HUES64 (cell line): ENCODE data around the gene FAM117A.
A peak's percentile ranks its signal among the peaks of the same experiment; 100 is the strongest.

Experiments
- H3K27ac ChIP-seq: 2 replicates; pipeline ENCODE4 v1.7.0; 2013; ENCODE audit warnings: low read depth, low read length, inconsistent platforms
- H3K27me3 ChIP-seq: 2 replicates; pipeline ENCODE4 v1.6.1; 2013; ENCODE audit warnings: mild to moderate bottlenecking, low read length; ENCODE audit not compliant: insufficient read depth
- H3K36me3 ChIP-seq: 2 replicates; pipeline ENCODE4 v1.6.1; 2013; ENCODE audit warnings: mild to moderate bottlenecking, low read length; ENCODE audit not compliant: insufficient read depth
- H3K4me1 ChIP-seq: 2 replicates; pipeline ENCODE4 v1.6.1; 2013; ENCODE audit warnings: mild to moderate bottlenecking, low read length, moderate library complexity; ENCODE audit not compliant: insufficient read depth
- H3K4me3 ChIP-seq: 2 replicates; pipeline ENCODE4 v1.5.1; 2013; ENCODE audit warnings: mild to moderate bottlenecking, low read length, moderate library complexity
- H3K9ac ChIP-seq: 2 replicates; pipeline ENCODE4 v1.6.1; 2013; ENCODE audit warnings: mild to moderate bottlenecking, low read depth, low read length
- H3K9me3 ChIP-seq: 2 replicates; pipeline ENCODE4 v1.6.1; 2013; ENCODE audit warnings: low read depth, low read length; ENCODE audit not compliant: insufficient read depth
- WGBS: fragments of 150-250, 120-280 bp; methylation state at CpG from one replicate; pipeline ENCODE4 v1.1.7; 2013; ENCODE audit warnings: missing lambda C conversion rate; 5-methylcytosine and 5-hydroxymethylcytosine counted together

The FAM117A gene

DNA sequence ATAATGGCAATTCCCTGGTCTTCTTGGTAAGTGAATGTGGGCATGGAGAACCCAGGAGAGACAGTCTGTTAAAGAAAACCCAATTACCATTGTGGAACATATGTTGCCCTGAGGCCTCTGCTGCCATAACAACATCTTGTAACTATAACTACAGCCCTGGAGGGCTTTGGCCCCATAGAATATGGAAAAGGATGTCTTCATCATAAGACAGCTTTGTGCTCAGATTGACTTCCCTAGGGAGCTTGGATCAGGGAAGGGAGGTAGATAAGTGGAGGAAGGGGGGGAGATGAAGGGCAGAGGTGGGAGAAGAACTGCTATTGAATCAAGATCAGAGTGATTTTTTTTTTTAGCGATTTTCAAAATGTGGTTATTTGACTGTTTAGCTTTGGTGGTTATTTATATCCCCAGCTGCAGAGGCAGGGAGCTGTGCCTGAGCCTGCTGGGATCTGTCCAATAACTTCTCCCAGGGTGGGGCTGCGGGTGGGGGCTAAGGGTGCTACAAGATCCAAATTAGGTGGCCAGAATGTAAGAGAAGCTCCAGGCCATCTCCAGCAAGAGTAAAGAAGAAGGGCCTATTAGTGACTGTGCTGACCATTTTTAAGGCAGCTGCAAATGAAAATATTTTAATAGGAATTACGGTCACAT, 19.3 kb upstream of the FAM117A start:
- no peak overlapping the region for H3K9ac ChIP-seq
- no peaks in the 10 kb centered on the region for H3K36me3 ChIP-seq
- H3K9me3 ChIP-seq, result no peaks in the 10 kb centered on the region
- no peak overlapping the region for H3K4me3 ChIP-seq
- H3K4me1 ChIP-seq, result peaks cover 8% of the 10 kb centered on the region
- peaks cover 13% of the 10 kb centered on the region for H3K27me3 ChIP-seq
- 88% methylated on average over 3 of the region's 3 CpGs for WGBS
- H3K27ac ChIP-seq, result no peak overlapping the region

DNA sequence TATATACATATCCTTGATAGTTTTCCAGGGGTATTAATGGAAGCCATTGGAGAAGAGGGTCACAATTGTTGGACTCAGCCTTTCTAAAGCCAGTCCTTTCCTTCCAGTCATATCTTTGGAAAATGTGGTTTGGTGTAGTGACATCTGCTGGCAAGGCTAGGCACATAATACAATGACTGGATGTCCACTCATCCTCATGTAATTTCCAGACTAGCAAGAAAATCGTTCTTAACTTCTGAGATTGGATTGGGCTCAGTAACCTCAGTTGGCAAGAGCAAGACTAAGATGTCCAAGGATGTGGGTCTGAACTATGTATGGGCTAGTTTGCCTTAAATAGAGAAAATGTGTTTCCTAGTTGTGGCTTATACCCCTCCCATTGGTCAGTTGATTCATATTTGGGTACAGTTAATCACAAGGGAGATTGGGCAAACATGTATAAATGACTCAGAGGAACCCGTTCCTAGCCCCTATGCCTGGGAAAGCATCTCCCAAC, 15.9 kb upstream of the FAM117A start:
- no peaks in the 10 kb centered on the region for H3K36me3 ChIP-seq
- H3K27ac ChIP-seq, result no peak overlapping the region
- no peak overlapping the region for H3K9ac ChIP-seq
- no peaks in the 10 kb centered on the region for H3K9me3 ChIP-seq
- H3K27me3 ChIP-seq, result peaks cover 6% of the 10 kb centered on the region
- H3K4me3 ChIP-seq, result no peak overlapping the region
- H3K4me1 ChIP-seq, result no peaks in the 10 kb centered on the region
- 80% methylated on average over 2 of the region's 2 CpGs for WGBS

DNA sequence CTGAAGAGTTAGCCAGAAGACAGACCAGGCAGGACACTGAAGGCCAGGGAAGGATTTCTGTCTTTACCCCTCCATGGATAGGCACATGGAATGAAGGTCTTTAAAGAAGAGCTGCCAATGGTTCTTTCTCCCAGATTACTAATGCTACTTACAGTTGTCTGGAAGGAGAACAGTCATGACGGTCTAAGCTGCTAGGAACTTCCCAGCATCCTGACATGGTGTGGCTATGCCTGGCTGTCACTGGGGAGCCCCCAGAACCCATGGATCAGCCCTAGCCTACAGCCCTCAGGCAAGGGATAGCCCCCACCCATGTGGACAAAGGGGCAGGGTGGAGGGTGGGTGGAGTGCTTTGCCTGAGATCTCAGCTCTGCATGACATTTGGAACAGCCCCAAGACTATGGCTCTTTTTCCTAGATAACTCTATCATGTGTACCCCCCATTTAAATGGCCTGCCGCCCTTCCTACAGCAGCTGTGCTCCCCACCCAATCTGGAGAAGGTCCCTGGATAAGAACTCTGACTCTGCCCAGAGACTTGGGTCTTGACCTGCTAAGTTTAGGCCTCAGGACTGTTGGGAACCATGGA, 15.3 kb upstream of the FAM117A start:
- Histone ChIP-seq H3K9ac (no peak overlapping the region), H3K9me3 (no peaks in the 10 kb centered on the region), H3K27ac (no peak overlapping the region), H3K4me1 (no peaks in the 10 kb centered on the region), H3K36me3 (no peaks in the 10 kb centered on the region), H3K27me3 (peaks cover 2% of the 10 kb centered on the region), H3K4me3 (no peak overlapping the region)
- WGBS, result 89% methylated on average over 2 of the region's 2 CpGs

DNA sequence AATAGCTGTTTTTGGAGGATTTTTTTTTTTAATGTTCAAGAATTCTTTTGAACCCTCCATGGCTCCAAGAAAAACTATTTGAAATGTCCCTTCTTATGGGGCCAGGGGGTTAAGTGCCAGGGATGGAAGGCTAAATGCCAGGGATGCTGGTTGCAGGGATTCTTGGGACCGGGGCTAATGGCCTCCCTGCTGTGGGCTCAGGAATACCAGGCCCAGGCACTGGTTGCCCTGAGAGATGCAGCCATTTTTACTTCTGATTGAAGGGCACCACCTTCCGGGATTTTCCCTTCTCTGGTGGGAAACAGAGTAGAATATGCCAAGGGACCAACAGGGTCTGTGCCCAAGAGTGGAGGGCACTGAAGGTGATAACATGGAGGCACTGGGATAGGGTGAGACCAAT, 13.6 kb upstream of the FAM117A start:
- Histone ChIP-seq H3K9ac (no peak overlapping the region), H3K9me3 (no peaks in the 10 kb centered on the region), H3K4me3 (no peak overlapping the region), H3K27me3 (no peaks in the 10 kb centered on the region), H3K36me3 (no peaks in the 10 kb centered on the region), H3K4me1 (no peaks in the 10 kb centered on the region), H3K27ac (peak overlapping the region; percentile 41; the same call in 1 of the 2 replicates)
- WGBS, result 79% methylated on average over 2 of the region's 2 CpGs

DNA sequence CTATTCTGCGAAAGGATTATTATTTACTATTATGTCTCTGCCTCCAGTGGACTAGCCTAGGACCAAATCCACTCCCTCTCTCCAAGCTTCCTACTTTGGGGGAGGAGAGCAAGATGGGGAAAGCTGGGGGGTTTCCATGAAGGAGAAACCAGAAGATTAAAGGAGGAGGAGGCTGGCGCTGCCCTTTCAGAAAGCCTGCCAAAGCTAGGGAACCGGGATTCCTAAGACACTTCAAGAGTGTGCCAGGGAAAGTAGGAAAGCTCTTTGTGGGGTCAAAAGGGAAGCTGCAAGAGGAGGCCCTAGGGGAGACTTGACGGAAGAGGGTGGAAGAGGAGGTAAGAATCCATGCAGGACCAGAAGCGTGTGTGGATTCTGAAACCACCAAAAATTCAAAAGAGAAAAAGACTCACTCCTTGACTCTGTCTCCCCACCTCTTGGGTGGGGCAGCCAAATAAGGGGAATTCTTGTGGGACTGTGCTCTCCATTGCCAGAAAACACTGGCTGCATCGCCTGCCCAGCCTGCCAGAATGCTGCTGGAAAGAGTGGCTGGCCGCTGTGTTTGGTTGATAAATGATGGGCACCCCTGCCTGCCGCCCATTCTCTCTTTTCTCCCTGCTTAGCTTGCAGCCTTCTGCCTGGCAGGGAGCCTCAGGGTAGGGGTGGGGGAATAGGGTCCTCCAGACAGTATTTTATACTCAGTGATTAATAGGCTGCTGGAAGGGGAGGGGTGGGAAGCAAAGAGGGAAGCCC, 12.8 kb upstream of the FAM117A start:
- Histone ChIP-seq H3K4me3 (no peak overlapping the region), H3K27me3 (no peaks in the 10 kb centered on the region), H3K27ac (peak overlapping the region; percentile 41; the same call in 1 of the 2 replicates), H3K9ac (no peak overlapping the region), H3K4me1 (no peaks in the 10 kb centered on the region), H3K36me3 (no peaks in the 10 kb centered on the region), H3K9me3 (no peaks in the 10 kb centered on the region)
- 83% methylated on average over 5 of the region's 8 CpGs for WGBS

DNA sequence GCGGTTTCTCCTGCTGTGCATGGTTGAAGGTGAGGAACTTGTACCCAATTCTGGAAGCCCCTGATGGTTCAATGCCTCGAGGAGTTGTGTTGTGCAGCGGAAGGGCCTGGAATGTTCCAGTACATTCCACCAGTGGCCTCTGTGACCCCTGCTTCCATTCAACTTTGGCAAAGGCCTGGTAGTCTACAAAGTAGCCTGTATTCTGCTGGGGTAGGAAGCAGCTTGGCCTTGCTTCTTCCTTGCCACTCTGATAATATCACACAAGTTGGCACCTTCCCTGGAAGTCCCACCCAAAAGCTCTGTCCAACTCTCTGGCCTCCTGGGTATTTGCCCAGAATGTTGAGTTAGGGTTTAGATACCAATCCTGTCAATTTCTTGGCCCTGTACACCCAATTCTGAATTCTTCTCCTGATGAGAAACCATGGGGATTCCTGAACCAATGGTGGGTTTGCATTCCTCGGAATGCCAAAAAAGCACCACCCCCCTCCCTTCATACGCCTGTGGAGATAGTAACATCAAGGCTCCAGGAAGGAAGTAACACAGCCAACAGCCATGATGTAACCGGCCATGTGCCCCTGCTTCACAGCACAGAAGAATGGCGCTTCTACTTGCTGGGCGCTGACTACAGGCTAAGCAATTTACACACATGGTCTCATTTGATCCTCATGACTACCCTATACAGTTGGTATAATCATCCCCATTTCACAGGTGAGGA, 11.8 kb upstream of the FAM117A start:
- Histone ChIP-seq H3K9me3 (no peaks in the 10 kb centered on the region), H3K27ac (no peak overlapping the region), H3K4me3 (no peak overlapping the region), H3K4me1 (no peaks in the 10 kb centered on the region), H3K9ac (no peak overlapping the region), H3K36me3 (no peaks in the 10 kb centered on the region), H3K27me3 (no peaks in the 10 kb centered on the region)
- WGBS, result 92% methylated on average over 8 of the region's 8 CpGs

DNA sequence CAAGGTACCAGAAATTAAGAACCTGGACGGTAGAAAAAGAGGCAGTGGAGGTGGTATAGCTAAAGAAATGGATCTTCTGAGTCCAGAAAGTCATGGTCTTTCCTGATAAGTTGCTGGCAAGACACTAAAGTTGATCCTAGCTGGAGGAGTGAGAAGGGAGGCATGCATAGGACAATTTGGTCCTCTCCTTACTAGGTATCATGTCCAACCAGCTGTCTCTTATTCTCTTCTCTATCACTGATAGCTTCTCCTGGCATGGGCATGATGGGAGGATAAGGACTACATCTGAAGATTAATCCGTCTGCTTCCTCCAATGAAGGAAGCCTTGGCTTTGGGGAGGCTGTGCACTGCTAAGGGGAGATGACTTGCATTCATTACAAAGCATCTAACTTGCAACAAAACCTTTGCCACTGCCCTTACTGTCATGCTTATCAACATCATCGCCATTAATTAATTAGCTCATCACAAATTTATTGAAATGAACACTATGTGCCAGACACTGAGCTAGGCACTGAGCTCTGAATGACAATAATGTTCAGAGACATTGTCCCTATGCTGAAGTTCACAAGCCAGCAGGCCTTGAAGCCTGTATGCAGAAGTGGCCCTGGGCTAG, 3.1 kb upstream of the FAM117A start:
- Histone ChIP-seq H3K36me3 (no peaks in the 10 kb centered on the region), H3K27me3 (peaks cover 11% of the 10 kb centered on the region), H3K9me3 (no peaks in the 10 kb centered on the region), H3K27ac (no peak overlapping the region), H3K4me3 (no peak overlapping the region), H3K9ac (no peak overlapping the region), H3K4me1 (peaks cover 11% of the 10 kb centered on the region)
- 75% methylated on average over 3 of the region's 3 CpGs for WGBS

DNA sequence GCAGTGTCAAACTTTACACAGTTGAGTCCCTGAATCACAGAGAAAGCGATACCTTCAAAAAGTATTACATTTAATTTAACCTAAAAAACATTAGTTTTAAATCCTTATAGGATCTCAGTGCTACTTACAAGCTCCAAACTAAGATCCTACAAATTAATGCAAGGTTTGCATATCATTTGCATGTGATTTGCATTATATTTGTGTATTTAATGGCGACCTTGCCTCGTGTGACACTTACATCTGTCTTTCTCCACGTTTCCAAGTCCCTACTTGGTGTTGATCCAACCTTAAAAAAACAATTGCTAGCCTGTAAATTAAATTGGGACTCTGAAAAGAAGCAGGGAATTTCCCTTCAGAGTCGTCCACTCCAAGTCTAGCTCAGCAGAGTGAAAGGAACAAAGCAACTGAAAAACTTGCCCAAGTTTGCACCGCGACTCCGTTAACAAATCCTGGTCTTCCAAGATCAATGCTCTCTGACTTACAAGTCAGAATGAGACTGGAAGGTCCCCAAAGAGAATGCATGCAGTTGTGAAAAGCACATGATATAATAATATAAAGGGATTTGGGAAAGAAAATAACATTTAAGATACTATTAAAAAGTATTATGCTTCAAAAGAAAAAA, 739 bp upstream of the FAM117A start:
- no peak overlapping the region for H3K27ac ChIP-seq
- WGBS, result 48% methylated on average over 8 of the region's 8 CpGs
- H3K4me3 ChIP-seq, result peak overlapping the region; percentile 43
- H3K36me3 ChIP-seq, result no peaks in the 10 kb centered on the region
- peaks cover 11% of the 10 kb centered on the region for H3K27me3 ChIP-seq
- no peak overlapping the region for H3K9ac ChIP-seq
- H3K9me3 ChIP-seq, result no peaks in the 10 kb centered on the region
- peaks cover 23% of the 10 kb centered on the region for H3K4me1 ChIP-seq

DNA sequence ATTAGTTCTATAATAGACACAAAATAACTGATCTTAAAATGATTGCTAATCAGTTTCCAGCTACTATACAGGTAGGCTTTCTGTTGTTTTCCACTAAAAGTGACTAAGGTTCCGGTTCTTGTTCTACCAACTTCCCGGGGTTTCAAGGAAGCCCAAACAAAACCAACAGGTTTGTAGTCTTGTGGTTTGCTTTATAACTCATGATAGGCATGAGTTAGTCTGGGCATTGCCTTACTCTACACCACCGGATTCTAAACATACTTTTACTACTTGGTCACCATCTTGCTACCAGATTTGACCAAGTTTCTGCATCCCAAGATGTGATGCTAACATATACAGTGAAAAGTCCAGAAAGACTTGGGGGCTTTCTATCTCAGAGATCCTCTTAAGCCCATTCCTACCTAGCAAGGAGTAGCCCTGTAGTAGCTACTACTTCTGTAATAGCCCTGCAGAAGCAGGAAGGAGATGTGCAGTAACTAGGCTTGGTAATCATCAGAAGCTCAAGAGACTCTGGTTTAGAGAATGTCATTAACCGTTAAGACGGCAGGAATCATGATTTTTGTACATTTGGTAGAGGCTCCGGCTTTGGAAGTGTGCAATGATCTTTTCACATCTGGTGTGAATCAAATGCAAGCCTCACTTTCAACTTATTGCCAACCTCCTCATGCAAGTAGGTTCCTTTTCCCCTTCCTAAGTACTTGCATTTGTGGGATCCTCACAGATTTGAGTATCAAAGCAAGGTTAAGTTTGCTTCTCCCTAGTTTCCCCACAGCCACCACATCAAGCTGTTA, 1.6 kb downstream of the FAM117A start:
- Histone ChIP-seq H3K27me3 (peaks cover 11% of the 10 kb centered on the region), H3K9me3 (no peaks in the 10 kb centered on the region), H3K36me3 (peaks cover 4% of the 10 kb centered on the region; the same call in 1 of the 2 replicates), H3K27ac (no peak overlapping the region), H3K9ac (peak overlapping the region; percentile 56; the same call in 1 of the 2 replicates), H3K4me3 (peak overlapping the region; percentile 90), H3K4me1 (peaks cover 23% of the 10 kb centered on the region)
- 92% methylated on average over 6 of the region's 6 CpGs for WGBS
